GM19463 (cell line): ENCODE measurements around the gene PNPLA3.
"Not testable (repeated sequence)": the region's sequence is repeated elsewhere in the genome, so short reads cannot be mapped to it uniquely, and the experiment has no call there.

ENCODE experiments used
- ATAC-seq: cut with Tn5 transposase; IDR thresholded peaks from one replicate; pipeline ENCODE4 v1.9.1; 2021; ENCODE audit warnings: mild to moderate bottlenecking, moderate library complexity; ENCODE audit not compliant: unreplicated experiment

Gene PNPLA3

GRCh38 chr22:43889860-43890253 lies 33.7 kb upstream of the PNPLA3 start:
- ATAC-seq: no peak

- no peak for ATAC-seq
Observed at GRCh38 chr22:43890901-43891331, 32.7 kb upstream of the PNPLA3 start.

- no peak for ATAC-seq
Observed at GRCh38 chr22:43891360-43892182, 32.0 kb upstream of the PNPLA3 start, which contains the start of gene PNPLA5. Gene PNPLA5 (minus strand): TSS chr22:43892013. CDS start chr22:43891880, 133 bp downstream.

GRCh38 chr22:43892183-43892894 lies 31.3 kb upstream of the PNPLA3 start:
- ATAC-seq: no peak

- ATAC-seq: no peak
Observed at GRCh38 chr22:43893266-43893665, 30.3 kb upstream of the PNPLA3 start.

- no peak for ATAC-seq
Observed at GRCh38 chr22:43894122-43894521, 29.5 kb upstream of the PNPLA3 start.

GRCh38 chr22:43895986-43896645 lies 27.5 kb upstream of the PNPLA3 start:
- ATAC-seq: no peak

GRCh38 chr22:43897751-43898261 lies 25.8 kb upstream of the PNPLA3 start:
- no peak for ATAC-seq

- ATAC-seq: no peak
Observed at GRCh38 chr22:43900206-43900605, 23.4 kb upstream of the PNPLA3 start.

GRCh38 chr22:43901976-43902643 lies 21.5 kb upstream of the PNPLA3 start:
- no peak for ATAC-seq

- not testable (repeated sequence) for ATAC-seq
Observed at GRCh38 chr22:43903033-43903432, 20.6 kb upstream of the PNPLA3 start.

GRCh38 chr22:43904412-43904811 lies 19.2 kb upstream of the PNPLA3 start:
- ATAC-seq: not testable (repeated sequence)

GRCh38 chr22:43905681-43906080 lies 17.9 kb upstream of the PNPLA3 start:
- ATAC-seq: no peak

- no peak for ATAC-seq
Observed at GRCh38 chr22:43909708-43910107, 13.9 kb upstream of the PNPLA3 start.

- ATAC-seq: no peak
Observed at GRCh38 chr22:43910178-43910695, 13.4 kb upstream of the PNPLA3 start.

GRCh38 chr22:43911351-43911750 lies 12.3 kb upstream of the PNPLA3 start:
- no peak for ATAC-seq

- ATAC-seq: no peak
Observed at GRCh38 chr22:43917521-43917920, 6.1 kb upstream of the PNPLA3 start.

- ATAC-seq: no peak
Observed at GRCh38 chr22:43919106-43919973, 4.3 kb upstream of the PNPLA3 start.

- ATAC-seq: no peak
Observed at GRCh38 chr22:43921370-43921769, 2.2 kb upstream of the PNPLA3 start.

GRCh38 chr22:43922123-43922522 lies 1.5 kb upstream of the PNPLA3 start:
- ATAC-seq: no peak
